Omental fat pad (tissue), 4 donors: ENCODE measurements around the gene NAT14. TPM values are rescaled to one million over a fixed set of nuclear protein-coding genes. Genes with fewer than 3 reads are reported as not detected.
"Not testable (repeated sequence)": the region's sequence is repeated elsewhere in the genome, so short reads cannot be mapped to it uniquely, and the experiment has no call there.

Experiments
- ATAC-seq: fragments of 150-250 bp; one replicate; pipeline ENCODE4 v1.9.1; 2016; ENCODE audit warnings: mild to moderate bottlenecking, moderate library complexity; ENCODE audit not compliant: low FRiP score
- DNase-seq: peaks from one replicate; pipeline ENCODE4 v3.0.0-alpha.2; 2019; ENCODE audit warnings: low spot score
- total RNA-seq, 4 donors: library from RNA; depleted of rRNA; stranded (reverse); fragments of >200 nt; gene quantifications; one replicate each; pipeline ENCODE4 v1.1.0, GENCODE V29; 2016
- TF ChIP-seq, protein P1 (sequence below), 3 donors: fragments of 450-650 bp; IDR thresholded peaks; one replicate each; pipeline ENCODE4 v1.5.1; 2016 to 2017; ENCODE audit warnings: antibody characterized with exemption in 3 of 3, mild to moderate bottlenecking in 3 of 3, moderate library complexity in 2 of 3

NAT14 gene
- total RNA-seq, 4 donors from 2014 or later, result 2.3 to 4.6 (median 2.6) TPM

GRCh38 chr19:55492362-55492944, 7.5 kb downstream of the NAT14 start:
- TF ChIP-seq, protein P1, sequence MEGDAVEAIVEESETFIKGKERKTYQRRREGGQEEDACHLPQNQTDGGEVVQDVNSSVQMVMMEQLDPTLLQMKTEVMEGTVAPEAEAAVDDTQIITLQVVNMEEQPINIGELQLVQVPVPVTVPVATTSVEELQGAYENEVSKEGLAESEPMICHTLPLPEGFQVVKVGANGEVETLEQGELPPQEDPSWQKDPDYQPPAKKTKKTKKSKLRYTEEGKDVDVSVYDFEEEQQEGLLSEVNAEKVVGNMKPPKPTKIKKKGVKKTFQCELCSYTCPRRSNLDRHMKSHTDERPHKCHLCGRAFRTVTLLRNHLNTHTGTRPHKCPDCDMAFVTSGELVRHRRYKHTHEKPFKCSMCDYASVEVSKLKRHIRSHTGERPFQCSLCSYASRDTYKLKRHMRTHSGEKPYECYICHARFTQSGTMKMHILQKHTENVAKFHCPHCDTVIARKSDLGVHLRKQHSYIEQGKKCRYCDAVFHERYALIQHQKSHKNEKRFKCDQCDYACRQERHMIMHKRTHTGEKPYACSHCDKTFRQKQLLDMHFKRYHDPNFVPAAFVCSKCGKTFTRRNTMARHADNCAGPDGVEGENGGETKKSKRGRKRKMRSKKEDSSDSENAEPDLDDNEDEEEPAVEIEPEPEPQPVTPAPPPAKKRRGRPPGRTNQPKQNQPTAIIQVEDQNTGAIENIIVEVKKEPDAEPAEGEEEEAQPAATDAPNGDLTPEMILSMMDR (IDR thresholded peaks at IDR 0.05), result no peak
- DNase-seq (no peak), ATAC-seq (no peak)

- no peak for ATAC-seq
- TF ChIP-seq, protein P1 (IDR thresholded peaks at IDR 0.05), result no peak
- DNase-seq, result no peak
Observed at GRCh38 chr19:55493052-55493644, 8.2 kb downstream of the NAT14 start.

GRCh38 chr19:55493645-55494171, 8.7 kb downstream of the NAT14 start:
- DNase-seq, result no peak
- no peak for ATAC-seq

GRCh38 chr19:55494172-55494761, 9.3 kb downstream of the NAT14 start:
- TF ChIP-seq, protein P1 (IDR thresholded peaks at IDR 0.05), result no peak
- DNase-seq (peak; percentile 48), ATAC-seq (peak; percentile 83)

More at GRCh38 chr19:55493645-55494171, 8.7 kb downstream of the NAT14 start:
- TF ChIP-seq, protein P1 (IDR thresholded peaks at IDR 0.05), result no peak

DNA sequence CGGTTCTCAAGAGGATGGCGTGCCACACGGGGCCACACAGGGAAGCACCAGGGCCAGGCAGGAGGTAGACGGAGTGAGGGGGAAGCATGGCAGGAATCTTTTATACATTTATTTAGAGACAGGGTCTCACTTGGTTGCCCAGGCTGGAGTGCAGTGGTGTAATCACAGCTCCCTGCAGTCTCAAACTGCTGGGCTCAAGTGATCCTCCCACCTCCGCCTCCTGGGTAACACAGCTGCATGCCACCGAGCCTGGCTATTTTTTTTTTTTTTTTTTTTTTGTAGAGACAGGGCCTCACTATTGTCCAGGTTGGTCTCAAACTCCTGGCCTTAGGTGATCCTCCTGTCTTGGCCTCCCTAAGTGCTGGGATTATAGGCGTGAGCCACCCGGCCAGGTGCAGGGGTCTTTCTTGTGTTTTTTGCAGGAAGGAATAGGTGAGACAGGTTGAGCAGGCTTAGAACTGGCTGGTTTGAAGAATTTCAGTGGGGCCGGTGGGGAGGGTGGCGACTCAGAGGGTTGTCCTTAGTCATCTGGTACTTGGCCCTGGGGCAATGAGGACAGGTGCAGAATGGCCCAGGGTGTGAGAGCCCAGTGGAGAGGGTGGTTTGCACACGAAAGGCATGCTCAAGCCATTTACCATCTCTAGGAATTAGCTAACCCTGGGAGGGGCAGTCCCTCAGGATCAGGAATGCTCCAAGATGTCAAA, 10.8 kb downstream of the NAT14 start:
- no peak for ATAC-seq
- DNase-seq, result no peak
- TF ChIP-seq, protein P1 (IDR thresholded peaks at IDR 0.05), result no peak

DNA sequence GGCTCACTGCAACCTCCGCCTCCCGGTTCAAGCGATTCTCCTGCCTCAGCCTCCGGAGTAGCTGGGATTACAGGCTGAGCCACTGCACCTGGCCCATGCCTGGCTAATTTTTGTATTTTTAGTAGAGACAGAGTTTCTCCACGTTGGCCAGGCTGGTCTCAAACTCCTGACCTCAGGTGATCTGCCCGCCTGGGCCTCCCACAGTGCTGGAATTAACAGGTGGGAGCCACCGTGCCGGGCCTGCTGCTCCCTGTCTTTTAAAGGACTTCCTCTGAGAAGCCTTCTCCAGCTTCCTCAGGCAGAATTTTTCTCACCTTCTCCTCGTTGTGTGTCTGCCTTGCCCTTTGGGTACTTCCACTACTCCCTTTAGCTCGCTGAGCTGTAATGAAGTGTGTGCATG, 11.8 kb downstream of the NAT14 start:
- ATAC-seq, DNase-seq: not testable (repeated sequence)

DNA sequence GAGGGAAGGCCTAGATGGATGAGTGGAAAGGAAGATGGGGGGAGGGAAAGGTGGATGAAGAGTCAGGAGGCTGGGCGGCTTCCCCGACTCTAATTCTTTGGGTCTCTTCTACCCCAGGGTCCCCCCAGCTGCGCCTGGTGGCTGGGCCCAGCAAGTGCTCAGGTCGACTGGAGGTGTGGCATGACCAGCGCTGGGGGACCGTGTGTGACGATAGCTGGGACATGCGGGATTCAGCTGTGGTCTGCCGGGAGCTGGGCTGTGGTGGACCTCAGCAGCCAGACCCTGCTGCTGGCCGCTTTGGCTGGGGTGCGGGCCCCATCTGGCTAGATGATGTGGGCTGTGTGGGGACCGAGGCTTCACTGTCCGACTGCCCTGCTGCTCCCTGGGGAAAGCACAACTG, 12.8 kb downstream of the NAT14 start:
- TF ChIP-seq, protein P1 (IDR thresholded peaks at IDR 0.05), result no peak
- ATAC-seq, result no peak
- no peak for DNase-seq
